ENCODE results near the gene PMF1.

GRCh38 chr1:156259805-156260204 lies 47.0 kb downstream of the PMF1 start:
- TF ChIP-seq CTCF (IDR thresholded peaks at IDR 0.05 in 4 of 5, conservative IDR thresholded peaks at IDR 0.05 in 1 of 5) (no peak), POLR2A (IDR thresholded peaks at IDR 0.05) (no peak)

All from gastrocnemius medialis (tissue), 4 donors.